GM19193 (cell line): ENCODE measurements around the gene GSN.

ENCODE experiments used
- POLR2A ChIP-seq: IDR thresholded peaks from 4 replicates; pipeline ENCODE4 v1.6.1; 2011; ENCODE audit not compliant: insufficient read depth, insufficient read length; ENCODE audit errors: extremely low read depth

GSN gene

GRCh38 chr9:121237916-121238315, 30.0 kb upstream of the GSN start:
- no peak for TF ChIP-seq POLR2A

- TF ChIP-seq POLR2A, result no peak
Measured at GRCh38 chr9:121239071-121239470, 28.9 kb upstream of the GSN start.

- TF ChIP-seq POLR2A, result no peak
Measured at GRCh38 chr9:121239851-121240250, 28.1 kb upstream of the GSN start.

- TF ChIP-seq POLR2A, result no peak
Measured at GRCh38 chr9:121240472-121241135, 27.4 kb upstream of the GSN start.

- TF ChIP-seq POLR2A, result no peak
Measured at GRCh38 chr9:121242219-121242958, 25.6 kb upstream of the GSN start.

GRCh38 chr9:121242959-121243346, 25.0 kb upstream of the GSN start:
- no peak for TF ChIP-seq POLR2A

- TF ChIP-seq POLR2A, result no peak
Measured at GRCh38 chr9:121246821-121247561, 21.0 kb upstream of the GSN start.

- TF ChIP-seq POLR2A, result no peak
Measured at GRCh38 chr9:121249563-121249962, 18.4 kb upstream of the GSN start.

- TF ChIP-seq POLR2A, result no peak
Measured at GRCh38 chr9:121252104-121252851, 15.7 kb upstream of the GSN start.

GRCh38 chr9:121253162-121253561, 14.8 kb upstream of the GSN start:
- no peak for TF ChIP-seq POLR2A

GRCh38 chr9:121253821-121254501, 14.0 kb upstream of the GSN start:
- TF ChIP-seq POLR2A, result no peak

- TF ChIP-seq POLR2A, result no peak
Measured at GRCh38 chr9:121259498-121259897, 8.5 kb upstream of the GSN start.

GRCh38 chr9:121259935-121260334, 8.0 kb upstream of the GSN start:
- TF ChIP-seq POLR2A, result no peak

- TF ChIP-seq POLR2A, result no peak
Measured at GRCh38 chr9:121260457-121261106, 7.4 kb upstream of the GSN start.

- TF ChIP-seq POLR2A, result no peak
Measured at GRCh38 chr9:121261107-121261460, 6.9 kb upstream of the GSN start.

GRCh38 chr9:121261755-121262154, 6.2 kb upstream of the GSN start:
- TF ChIP-seq POLR2A, result no peak
